SIG-M5 treated with dmso at 0.1 percent for 504 hours (cell line): ENCODE results near the gene ADGRB2.

Experiments used
- DNase-seq: peaks from one replicate; lab custom pipeline; 2025; ENCODE audit not compliant: unreplicated experiment; lab: John Stamatoyannopoulos, UW

Gene ADGRB2

DNA sequence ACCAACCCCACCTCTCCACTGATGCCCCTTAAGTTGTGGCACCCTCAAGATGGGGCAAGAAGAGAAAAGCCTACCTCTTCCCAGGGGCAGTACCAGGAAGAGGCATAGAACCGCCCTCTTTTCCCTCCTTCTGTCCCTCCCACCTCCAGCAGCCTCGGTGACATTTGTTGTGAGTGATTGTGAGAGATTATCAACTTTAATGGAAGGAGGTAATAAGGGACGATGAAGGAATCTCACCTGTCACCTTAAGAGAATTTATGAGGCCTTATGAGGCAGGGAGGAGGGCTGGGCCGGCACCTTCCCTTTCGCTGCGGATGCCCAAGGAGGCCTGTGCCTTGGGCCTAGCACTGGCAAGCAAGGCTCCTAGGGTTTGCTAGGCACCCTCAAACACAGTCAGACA lies 1.4 kb upstream of the ADGRB2 start:
- DNase-seq: no peak

DNA sequence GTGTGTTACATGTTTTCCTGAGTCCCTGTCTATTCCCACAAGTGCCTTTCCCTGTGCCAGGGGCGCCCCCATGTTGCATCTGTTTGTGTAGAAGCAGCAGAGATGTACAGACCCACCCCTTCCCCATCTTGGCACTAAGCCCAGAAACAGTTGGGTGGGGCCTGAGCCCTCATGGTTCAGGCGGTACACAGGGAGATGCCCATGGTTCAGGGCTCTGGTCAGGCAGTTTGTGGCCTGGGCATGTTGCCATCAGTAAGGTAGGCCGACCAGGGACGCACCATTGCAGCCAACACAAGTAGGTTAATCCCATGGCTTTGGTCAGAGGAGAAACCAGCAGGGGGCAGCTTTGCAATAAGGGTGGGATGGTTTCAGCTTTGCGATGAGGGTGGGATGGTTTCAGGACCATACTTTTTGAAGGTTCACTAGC lies 914 bp upstream of the ADGRB2 start:
- DNase-seq: peak; percentile 13

DNA sequence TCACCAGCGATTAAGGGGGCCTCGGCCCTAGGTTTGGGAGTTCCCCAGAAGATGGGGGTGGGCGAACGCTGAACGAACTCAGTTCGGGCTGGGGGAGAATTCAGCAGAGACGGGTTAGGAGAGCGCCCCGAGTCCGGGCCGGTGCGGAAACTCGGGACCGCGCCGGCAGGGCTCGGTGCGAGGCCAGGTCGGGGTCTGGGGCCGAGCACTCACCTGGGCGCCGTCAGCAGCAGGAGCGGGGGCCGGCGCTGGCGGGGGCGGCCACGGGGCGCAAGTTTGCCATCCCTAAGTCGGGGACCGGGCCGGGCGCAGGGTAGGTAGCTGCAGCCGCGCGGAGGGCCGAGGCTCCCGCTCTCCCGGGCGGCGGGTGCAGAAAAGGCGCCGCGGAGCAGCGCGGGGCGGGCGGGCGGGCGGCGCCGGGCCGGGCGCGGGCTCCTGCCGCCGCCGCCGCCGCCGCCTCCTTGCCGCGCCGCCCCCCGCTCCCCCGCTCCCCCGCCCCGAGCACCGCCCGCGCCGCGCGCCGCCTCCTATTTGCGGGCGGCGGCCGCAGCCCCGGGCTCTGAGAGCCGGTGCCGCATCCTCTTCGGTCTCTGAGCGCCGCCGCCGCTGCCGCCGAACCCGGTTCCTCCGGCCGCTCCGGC lies 349 bp downstream of the ADGRB2 start:
- DNase-seq: no peak

DNA sequence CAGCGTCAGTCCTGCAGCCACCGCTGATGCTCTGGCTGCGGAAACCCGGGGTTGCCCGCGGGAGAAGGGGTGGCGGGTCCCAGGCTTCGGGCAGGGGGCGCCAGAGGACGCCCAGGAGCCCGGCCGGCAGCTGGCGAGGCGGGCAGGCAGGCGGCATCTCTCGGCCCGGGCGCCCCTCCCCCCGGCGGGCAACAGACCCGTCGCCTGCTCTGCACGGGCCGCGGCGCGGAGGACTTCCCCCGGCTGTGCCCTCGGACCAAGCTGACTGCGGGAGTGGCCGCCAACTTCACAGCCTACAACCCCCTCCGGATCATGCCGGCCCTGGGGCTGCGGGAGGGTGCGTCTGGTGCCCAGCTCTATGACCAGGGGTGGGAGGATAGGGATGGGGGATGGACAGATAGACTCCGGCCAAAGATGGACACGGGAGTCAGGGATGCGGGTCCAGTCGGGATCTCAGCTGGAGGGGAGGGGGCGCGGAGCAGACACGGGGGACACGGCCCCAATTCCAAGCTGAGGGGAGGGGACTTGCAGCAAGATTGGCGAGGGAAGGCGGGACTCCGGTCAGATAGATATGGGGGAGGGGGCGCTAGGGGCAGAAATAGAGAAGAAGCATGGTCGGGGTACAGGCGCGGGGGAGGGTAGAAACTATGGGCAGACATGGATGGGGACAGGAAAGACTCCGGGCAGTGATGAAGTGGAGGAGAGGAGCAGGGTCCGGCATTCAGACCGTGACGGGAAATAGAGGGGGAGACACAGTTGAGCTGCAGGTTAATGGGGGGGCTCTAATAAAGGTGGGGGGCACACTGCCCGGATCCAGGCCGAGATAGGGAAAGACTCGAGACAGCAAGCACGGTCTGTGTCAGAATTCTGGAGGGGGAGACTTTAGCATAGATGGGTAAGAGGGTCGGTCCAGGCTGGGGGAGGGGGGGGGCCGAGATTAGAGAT lies 1.1 kb downstream of the ADGRB2 start:
- DNase-seq: peak; percentile 23

DNA sequence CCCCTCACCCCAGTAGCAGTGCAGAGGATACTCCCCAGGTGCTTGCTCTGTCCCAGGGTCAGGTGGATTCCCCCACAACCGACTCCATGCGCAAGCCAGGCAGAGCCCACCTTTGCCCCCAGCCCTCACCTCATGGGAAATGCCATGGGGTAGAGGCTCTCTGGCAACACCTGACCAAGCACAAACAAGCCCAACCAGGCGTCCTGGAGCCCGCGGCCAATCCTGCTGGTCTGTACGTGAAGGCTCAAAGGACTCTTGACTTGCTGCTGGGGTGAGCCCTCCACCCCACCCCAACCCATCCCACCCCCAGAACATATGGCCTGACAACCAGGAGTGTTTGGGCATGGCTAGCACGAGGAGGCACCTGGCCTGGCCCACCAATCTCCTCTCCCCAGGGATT lies 1.8 kb downstream of the ADGRB2 start:
- no peak for DNase-seq

DNA sequence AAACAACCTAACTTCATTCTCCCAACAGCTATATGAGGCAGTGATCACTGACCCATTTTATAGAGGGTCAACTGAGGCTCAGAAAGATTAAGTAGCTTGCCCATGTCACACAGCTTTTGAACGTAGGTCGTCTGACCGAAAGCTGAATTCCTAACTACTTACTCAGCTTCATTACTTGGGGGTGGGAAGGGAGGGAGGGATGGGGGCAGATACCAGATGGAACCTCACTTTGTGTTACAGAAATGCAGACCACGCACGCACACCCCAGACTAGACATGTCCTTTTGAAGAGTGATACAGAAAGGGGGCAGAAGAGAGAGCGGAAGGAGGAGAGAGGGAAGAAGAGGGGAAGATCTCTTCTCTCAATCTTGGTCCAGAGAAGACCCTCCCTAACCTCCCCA lies 2.3 kb downstream of the ADGRB2 start:
- DNase-seq: no peak

DNA sequence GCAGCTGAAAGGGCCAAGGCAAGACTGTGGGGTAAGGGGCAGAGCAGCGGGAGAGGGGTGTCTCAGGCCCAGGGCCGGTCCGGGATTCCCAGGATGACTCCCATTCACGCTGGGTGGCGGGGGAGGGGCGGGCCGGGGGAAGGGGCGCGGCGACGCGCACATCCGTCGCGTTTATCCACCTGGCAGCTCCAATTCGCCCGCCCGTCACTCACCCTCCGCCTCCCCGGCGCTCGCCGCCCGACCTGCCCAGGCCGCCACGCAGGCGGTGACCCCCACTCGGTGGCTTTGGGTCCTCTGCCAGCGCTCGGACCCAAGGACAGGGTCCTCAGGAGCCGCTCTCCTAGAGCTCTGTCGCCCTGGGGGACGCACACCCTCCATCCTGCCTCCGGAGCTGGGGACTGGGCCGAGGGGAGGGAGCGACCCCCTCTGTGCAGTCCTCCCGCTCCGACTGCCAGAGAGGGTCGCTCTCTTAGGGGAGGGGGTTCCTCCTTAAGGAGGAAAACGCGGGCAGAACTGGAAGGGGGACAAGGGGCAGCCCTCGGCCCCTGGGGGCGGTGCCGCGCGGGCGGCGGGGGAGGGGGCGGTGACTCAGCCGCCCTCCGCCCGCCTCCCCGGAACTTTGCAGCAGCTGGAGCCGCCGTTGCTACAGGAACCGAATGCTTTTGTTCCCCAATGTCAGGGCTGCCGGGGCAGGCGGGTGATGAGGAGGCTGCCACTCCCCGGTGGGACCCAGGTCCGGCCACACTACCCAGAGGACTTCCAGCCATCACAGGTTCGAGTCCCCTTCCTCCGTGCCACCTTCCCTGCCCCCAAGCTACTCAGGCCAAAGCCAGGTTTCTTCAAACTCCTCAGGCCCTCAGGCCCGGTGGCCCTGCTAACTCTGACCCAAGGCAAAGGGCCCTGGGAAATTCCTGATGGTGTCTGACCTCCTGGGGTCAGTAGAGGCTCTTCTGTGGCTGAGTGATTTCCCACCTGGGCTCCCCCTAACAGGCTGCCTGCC lies 3.4 kb downstream of the ADGRB2 start:
- DNase-seq: peak; percentile 42

DNA sequence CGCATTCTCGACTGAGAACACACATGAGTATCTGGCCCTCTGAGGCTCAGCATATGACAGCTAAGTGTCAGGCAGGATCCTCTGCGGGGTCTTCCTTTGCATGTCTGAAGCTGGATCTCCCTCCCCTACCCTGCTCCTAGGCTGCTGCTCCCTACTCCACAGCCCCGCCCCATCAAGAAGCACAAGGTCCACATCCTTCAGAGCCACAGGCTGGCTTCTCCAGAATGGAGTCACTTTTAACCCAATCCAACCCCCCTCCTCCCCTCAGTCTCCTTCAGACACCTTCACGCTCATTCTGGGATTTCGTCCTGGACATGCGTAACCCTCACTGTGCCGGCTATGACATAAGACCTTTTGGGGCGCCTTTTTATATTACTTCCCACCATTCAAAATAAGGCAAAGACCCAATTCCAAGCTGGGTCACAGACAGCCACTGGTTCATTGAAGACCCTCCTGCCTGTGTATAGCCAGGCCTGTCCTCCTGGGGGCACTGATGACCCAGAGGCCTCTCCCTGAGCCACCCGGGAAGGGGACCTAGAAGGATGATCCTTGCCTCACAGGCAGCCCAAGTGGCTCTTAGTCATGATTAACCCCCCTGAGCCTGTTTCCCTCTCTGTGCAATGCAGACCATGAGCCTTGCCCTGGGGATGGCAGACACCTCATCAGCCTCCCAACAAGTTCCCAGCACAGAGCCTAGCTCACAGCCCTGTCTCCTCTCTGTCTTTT lies 4.7 kb downstream of the ADGRB2 start:
- DNase-seq: no peak

DNA sequence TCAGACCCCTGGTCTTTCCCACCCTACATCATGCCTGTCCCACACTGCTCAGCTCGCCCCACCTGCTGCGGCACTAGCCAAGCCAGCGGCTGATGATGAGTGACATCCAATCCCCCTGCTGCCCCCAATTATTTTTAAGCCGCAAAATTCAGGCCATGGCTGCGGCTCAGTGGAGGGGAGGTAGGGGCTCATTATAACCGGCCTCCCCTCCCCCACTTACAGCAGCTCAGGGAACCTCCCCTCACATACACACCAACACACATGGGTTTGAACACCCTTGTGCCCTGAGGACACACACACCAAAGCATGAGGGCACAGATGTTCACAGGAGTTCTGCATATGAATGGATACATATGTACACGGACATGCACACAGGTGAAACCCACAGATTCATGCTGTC lies 5.3 kb downstream of the ADGRB2 start:
- no peak for DNase-seq

DNA sequence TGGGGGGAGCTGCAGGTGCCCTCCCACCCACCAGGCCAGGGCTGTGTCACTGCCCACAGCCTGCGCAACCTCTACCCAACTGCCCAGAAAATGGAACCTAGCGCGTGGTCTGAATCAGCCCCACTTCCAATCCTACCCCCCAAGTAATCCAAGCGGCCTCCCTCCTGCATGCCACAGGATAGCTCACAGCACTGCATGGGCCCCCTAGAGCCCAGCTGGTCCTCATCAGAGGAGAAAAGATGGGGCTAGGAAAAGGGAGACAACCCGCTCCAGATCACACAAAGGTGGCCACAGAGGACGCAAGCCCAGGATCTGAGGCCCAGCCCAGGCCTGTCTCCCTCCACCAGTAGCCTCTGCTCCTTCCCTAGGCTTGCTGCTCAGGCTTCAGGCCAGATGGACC lies 6.2 kb downstream of the ADGRB2 start:
- no peak for DNase-seq

DNA sequence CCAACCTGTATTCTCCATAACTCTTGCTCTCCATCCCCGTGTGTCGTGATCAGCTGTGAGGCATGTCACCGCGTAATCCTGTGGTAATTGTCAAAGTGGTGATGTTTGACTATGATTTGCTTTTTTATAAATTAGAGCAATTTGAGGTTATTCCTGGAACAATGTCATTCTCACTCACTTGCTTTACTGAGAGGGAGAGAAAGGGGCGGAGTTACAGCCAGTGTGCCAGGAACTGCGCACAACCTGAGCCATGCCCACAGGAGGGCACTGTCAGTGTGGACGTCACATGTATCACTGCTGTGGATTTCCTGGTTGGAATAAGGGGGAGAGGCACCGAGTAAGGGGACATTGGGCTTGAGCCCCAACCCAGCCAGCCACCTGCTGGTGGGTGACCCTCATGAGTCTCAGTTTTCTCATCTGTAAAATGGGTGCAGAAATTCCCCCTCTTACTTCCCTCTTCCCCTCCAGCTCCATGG lies 6.9 kb downstream of the ADGRB2 start:
- no peak for DNase-seq

DNA sequence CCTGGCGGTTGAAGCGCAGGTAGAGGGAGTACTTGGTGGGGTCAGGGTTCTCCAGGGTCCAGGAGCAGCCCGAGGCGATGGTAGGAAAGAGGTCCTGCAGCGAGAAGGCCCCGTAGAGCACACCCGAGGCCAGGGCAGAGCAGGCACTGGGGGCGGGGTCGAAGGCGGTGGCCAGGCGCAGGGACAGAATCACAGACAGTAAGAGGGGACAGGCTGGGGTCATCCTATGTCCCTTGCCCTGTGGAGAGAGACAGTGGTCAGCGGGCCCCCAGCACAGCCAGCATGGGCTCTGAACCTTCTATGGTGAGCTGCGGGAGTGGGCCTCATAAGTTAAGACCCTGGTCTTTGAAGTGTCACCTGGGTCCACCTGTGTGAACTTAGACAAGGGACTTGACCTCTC lies 7.6 kb downstream of the ADGRB2 start:
- DNase-seq: no peak

DNA sequence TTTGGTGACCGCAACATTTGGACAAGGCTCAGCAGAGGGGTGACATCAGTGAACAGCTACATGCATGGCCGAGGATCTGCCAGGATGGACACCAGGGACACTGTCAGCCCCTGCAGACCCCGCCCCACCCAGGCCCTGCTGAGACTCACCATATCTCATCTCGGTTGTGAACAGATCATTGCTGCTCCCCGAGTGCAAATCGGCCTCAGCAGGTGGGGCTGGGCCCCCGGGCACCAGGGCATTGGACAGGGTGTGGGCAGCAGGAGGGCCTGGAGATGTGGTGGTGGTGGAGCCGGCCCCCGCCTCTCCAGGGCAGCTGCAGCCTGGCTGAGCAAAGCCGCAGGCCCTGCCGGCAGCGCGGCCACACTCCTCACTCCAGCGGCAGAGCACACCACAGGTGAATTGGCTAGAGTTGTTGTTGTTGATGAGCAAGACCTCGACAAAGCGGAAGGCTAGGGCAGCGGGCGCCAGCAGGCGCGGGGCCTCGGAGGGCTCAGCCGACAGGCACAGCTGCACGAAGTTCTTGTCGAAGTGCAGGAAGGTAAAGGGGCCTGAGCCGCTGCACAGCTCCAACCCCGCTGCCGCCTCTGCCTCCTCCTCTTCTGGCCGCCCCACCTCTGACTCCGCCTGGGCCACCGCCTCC lies 8.2 kb downstream of the ADGRB2 start:
- no peak for DNase-seq

DNA sequence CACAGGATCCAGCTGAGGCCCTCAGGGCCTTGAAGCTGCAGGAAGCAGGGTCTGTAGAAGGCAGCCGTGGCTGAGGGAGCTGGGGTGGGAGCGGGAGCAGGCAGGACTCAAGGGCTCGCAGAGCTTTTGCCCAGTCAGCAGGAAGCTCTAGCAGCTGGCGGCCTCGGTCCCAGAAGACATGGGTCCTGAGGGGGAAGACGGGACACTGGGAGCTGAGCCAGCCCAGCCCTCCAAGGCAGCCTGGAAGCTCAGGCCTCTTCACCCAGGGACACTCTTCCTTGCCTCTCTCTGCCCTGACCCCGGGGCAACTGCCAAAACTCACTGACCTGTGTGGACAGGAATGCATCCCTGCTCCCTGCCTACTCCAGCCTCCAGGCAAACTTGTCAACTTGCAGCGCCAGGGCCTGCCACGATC lies 8.9 kb downstream of the ADGRB2 start:
- DNase-seq: no peak

DNA sequence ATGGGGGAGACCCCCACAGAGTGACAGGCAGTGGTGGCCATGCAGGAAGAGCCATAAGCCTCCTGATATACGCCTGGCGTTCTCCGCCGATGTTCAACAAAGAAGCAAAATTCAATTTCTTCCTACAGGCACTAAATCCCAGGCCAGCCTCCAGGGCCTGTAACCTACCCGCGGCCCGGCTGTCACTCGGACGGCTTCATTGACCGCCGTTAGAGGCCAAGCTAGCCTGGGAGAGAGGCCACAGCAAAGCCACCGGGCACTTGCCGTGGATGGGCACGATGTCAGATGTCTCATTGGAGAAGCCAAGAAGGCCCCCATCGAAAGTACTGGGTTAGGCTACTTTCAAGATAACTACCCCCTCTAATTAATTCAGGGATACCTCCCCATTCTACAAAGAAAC lies 9.7 kb downstream of the ADGRB2 start:
- no peak for DNase-seq

DNA sequence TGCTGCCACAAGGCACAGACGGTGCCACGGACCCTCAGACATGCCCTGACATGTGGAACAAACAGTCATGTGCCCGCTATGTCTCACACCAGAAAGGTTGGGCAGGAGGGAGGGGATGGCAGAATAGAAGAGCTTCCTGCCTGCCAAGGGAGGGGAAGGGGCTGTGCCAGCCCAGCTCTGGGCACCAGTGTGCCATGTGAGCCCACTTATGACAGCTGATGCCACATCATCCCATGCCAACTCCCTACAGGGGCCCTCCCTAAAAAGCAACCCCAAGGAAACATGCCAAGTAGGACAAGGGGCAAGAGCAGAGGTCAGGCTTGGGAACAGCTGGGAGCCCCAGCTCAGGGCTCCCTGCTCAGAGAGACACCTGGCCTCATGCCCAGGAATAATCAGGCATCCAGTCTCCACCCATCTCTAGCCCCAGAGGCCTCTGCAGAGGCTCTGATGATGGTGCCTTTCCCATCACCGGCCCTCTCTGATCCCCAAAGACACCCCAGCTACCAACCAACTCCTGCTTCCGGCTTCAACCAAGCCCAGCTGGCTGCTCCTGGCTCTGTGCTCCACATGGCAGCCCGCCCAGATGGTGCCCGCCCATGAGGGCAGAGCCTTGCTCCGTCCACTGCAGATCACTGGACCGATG lies 10.3 kb downstream of the ADGRB2 start:
- no peak for DNase-seq

DNA sequence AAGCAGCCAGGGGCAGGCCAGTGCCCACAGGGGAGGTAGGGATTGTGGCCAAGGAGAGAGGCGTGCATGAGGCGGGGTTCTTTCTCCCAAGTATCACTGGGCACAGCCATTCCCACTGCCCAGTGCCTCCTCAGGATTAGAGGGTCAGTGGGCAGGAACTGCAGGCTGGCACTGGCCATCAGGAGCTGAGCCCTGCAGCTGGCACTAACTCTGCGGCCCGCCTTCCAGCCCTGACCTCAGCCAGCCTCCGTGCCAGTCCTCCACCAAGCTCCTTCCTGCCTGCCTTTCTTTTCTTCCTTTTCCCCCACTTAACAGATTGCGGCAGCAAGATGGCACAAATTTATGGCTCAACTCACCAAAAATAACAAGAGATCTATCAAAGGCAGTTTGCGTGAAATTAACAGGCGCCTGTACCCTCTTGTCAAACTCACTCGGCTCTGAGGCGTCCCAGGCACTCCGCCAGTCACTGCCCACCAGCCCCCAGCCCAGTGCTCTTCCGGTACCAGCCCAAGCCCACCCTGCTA lies 11.1 kb downstream of the ADGRB2 start:
- no peak for DNase-seq

DNA sequence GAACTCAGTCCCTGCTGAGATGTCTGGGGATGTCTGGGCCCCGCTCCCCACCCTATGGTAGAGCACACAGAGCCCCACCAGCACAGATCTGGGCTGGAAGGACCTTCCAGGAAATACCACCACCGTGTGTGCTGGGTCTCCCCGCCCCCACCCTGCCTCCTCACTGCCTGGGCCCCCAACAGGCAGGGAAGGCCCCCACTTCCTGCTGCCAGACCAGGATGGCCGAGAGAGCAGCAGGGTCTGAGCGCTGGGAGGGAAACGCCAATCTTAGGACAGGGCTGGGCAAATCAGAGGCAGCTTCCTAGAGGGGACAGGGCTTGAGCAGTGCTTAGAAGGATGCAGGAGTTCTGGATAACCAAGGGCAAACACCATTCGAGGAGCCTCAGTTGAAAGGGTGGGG lies 11.9 kb downstream of the ADGRB2 start:
- no peak for DNase-seq

DNA sequence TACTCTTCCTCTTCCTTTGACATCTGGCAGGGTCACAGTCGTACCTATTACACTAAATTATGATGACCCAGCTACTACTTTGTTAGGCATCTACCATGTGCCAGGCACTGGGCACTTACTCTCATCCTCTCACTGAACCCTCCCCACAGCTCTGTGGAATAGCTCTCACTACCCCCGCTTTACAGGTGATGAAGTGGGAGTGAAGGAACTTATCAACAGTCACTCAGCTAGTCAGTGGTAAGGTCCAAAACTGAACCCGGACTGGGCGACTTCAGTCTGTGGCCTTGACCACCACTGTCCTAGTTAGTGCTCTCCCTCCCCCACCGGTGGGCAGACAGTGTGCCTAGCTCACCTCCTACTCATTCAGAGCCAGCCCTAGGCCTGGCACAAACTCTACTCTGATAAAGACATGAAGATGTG lies 12.3 kb downstream of the ADGRB2 start:
- DNase-seq: no peak
